ENCODE measurements around the gene RPL27A. TPM values are rescaled to one million over a fixed set of nuclear protein-coding genes. Genes with fewer than 3 reads are reported as not detected.

RPL27A gene
- total and polyA plus RNA-seq, 3 experiments from 2014 or later, result 1,148 to 3,471 (median 1,170) TPM

GRCh38 chr11:8729837-8730696 lies 47.5 kb downstream of the RPL27A start:
- Mint-ChIP-seq H3K4me1 (no peaks in the 10 kb centered on the region), H3K27ac (no peak overlapping the region), H3K36me3 (no peaks in the 10 kb centered on the region), H3K27me3 (peaks cover 0 to 6% of the 10 kb centered on the region in 2 donors), H3K4me3 (no peak overlapping the region), H3K9me3 (no peaks in the 10 kb centered on the region)
- ChIA-PET CTCF (no interaction called here), POLR2A (interaction anchor here (0.5 kb wide), 1 partner anchor 14 kb away, joined by 8 read pairs; no protein-coding TSS in a partner anchor)
- Histone ChIP-seq H3K27ac (ENCODE audit: low read depth, low read length) (no peak overlapping the region), H3K4me1 (ENCODE audit: insufficient read depth, low read length) (no peaks in the 10 kb centered on the region), H3K36me3 (ENCODE audit: insufficient read depth, low read length) (no peaks in the 10 kb centered on the region), H3K9me3 (ENCODE audit: low read length) (no peaks in the 10 kb centered on the region), H3K4me3 (ENCODE audit: low read length) (no peak overlapping the region), H3K27me3 (ENCODE audit: insufficient read depth, low read length, poor library complexity, severe bottlenecking) (no peaks in the 10 kb centered on the region)
- no peak for DNase-seq

- Histone ChIP-seq H3K27me3 (ENCODE audit: insufficient read depth, low read length, poor library complexity, severe bottlenecking) (no peaks in the 10 kb centered on the region), H3K27ac (ENCODE audit: low read depth, low read length) (no peak overlapping the region), H3K4me3 (ENCODE audit: low read length) (no peak overlapping the region), H3K9me3 (ENCODE audit: low read length) (no peaks in the 10 kb centered on the region), H3K4me1 (ENCODE audit: insufficient read depth, low read length) (no peaks in the 10 kb centered on the region), H3K36me3 (ENCODE audit: insufficient read depth, low read length) (no peaks in the 10 kb centered on the region)
- Mint-ChIP-seq H3K4me3 (no peak overlapping the region), H3K27me3 (peaks cover 0 to 6% of the 10 kb centered on the region in 2 donors), H3K27ac (no peak overlapping the region), H3K4me1 (no peaks in the 10 kb centered on the region), H3K9me3 (no peaks in the 10 kb centered on the region), H3K36me3 (no peaks in the 10 kb centered on the region)
- POLR2A ChIA-PET, result no interaction called here
- CTCF ChIA-PET, result no interaction called here
- no peak for DNase-seq
Observed at GRCh38 chr11:8730697-8731020, 48.1 kb downstream of the RPL27A start.

- H3K4me1 ChIP-seq (ENCODE audit: insufficient read depth, low read length), result no peaks in the 10 kb centered on the region
- no peak overlapping the region for H3K4me3 Mint-ChIP-seq
- ChIA-PET POLR2A (no interaction called here), CTCF (no interaction called here)
- no peak overlapping the region for H3K4me3 ChIP-seq (ENCODE audit: low read length)
- DNase-seq, result no peak
- H3K27me3 ChIP-seq (ENCODE audit: insufficient read depth, low read length, poor library complexity, severe bottlenecking), result no peaks in the 10 kb centered on the region
- no peaks in the 10 kb centered on the region for H3K36me3 ChIP-seq (ENCODE audit: insufficient read depth, low read length)
- H3K9me3 Mint-ChIP-seq, result no peaks in the 10 kb centered on the region
- no peaks in the 10 kb centered on the region for H3K9me3 ChIP-seq (ENCODE audit: low read length)
- no peaks in the 10 kb centered on the region for H3K4me1 Mint-ChIP-seq
- H3K27ac ChIP-seq (ENCODE audit: low read depth, low read length), result no peak overlapping the region
- H3K36me3 Mint-ChIP-seq, result no peaks in the 10 kb centered on the region
- H3K27ac Mint-ChIP-seq, result no peak overlapping the region
- H3K27me3 Mint-ChIP-seq, result peaks cover 0 to 6% of the 10 kb centered on the region in 2 donors
Observed at GRCh38 chr11:8731647-8732323, 49.2 kb downstream of the RPL27A start.

- ChIA-PET CTCF (no interaction called here), POLR2A (no interaction called here)
- Histone ChIP-seq H3K9me3 (ENCODE audit: low read length) (no peaks in the 10 kb centered on the region), H3K36me3 (ENCODE audit: insufficient read depth, low read length) (no peaks in the 10 kb centered on the region), H3K27me3 (ENCODE audit: insufficient read depth, low read length, poor library complexity, severe bottlenecking) (no peaks in the 10 kb centered on the region), H3K4me1 (ENCODE audit: insufficient read depth, low read length) (no peaks in the 10 kb centered on the region), H3K27ac (ENCODE audit: low read depth, low read length) (no peak overlapping the region), H3K4me3 (ENCODE audit: low read length) (no peak overlapping the region)
- H3K27me3 Mint-ChIP-seq, result peaks cover 0 to 6% of the 10 kb centered on the region in 2 donors
- H3K27ac Mint-ChIP-seq, result peak overlapping the region in 1 of 8 donors; percentile 86
- no peaks in the 10 kb centered on the region for H3K4me1 Mint-ChIP-seq
- DNase-seq, result no peak
- H3K36me3 Mint-ChIP-seq, result no peaks in the 10 kb centered on the region
- H3K4me3 Mint-ChIP-seq, result no peak overlapping the region
- H3K9me3 Mint-ChIP-seq, result no peaks in the 10 kb centered on the region
Observed at GRCh38 chr11:8732324-8732670, 49.7 kb downstream of the RPL27A start.

- Histone ChIP-seq H3K4me3 (ENCODE audit: low read length) (no peak overlapping the region), H3K27me3 (ENCODE audit: insufficient read depth, low read length, poor library complexity, severe bottlenecking) (no peaks in the 10 kb centered on the region), H3K4me1 (ENCODE audit: insufficient read depth, low read length) (no peaks in the 10 kb centered on the region), H3K36me3 (ENCODE audit: insufficient read depth, low read length) (no peaks in the 10 kb centered on the region), H3K9me3 (ENCODE audit: low read length) (no peaks in the 10 kb centered on the region), H3K27ac (ENCODE audit: low read depth, low read length) (no peak overlapping the region)
- H3K27me3 Mint-ChIP-seq, result peaks cover 0 to 6% of the 10 kb centered on the region in 2 donors
- CTCF ChIA-PET, result no interaction called here
- POLR2A ChIA-PET, result no interaction called here
- no peak overlapping the region for H3K27ac Mint-ChIP-seq
- no peaks in the 10 kb centered on the region for H3K36me3 Mint-ChIP-seq
- no peak for DNase-seq
- H3K9me3 Mint-ChIP-seq, result no peaks in the 10 kb centered on the region
- no peak overlapping the region for H3K4me3 Mint-ChIP-seq
- no peaks in the 10 kb centered on the region for H3K4me1 Mint-ChIP-seq
Observed at GRCh38 chr11:8732748-8733241, 50.2 kb downstream of the RPL27A start.

GRCh38 chr11:8733852-8734251 lies 51.3 kb downstream of the RPL27A start:
- no peaks in the 10 kb centered on the region for H3K4me1 Mint-ChIP-seq

GRCh38 chr11:8735094-8735493 lies 52.5 kb downstream of the RPL27A start:
- no peak overlapping the region for H3K27ac ChIP-seq (ENCODE audit: low read depth, low read length)

More at GRCh38 chr11:8733852-8734251, 51.3 kb downstream of the RPL27A start:
- Mint-ChIP-seq H3K4me3 (no peak overlapping the region), H3K27me3 (peaks cover 0 to 6% of the 10 kb centered on the region in 2 donors), H3K27ac (no peak overlapping the region), H3K36me3 (no peaks in the 10 kb centered on the region), H3K9me3 (no peaks in the 10 kb centered on the region)
- no peak for DNase-seq
- ChIA-PET CTCF (no interaction called here), POLR2A (no interaction called here)
- no peaks in the 10 kb centered on the region for H3K27me3 ChIP-seq (ENCODE audit: insufficient read depth, low read length, poor library complexity, severe bottlenecking)
- no peaks in the 10 kb centered on the region for H3K4me1 ChIP-seq (ENCODE audit: insufficient read depth, low read length)
- H3K27ac ChIP-seq (ENCODE audit: low read depth, low read length), result no peak overlapping the region
- H3K4me3 ChIP-seq (ENCODE audit: low read length), result no peak overlapping the region
- no peaks in the 10 kb centered on the region for H3K36me3 ChIP-seq (ENCODE audit: insufficient read depth, low read length)
- H3K9me3 ChIP-seq (ENCODE audit: low read length), result no peaks in the 10 kb centered on the region

GRCh38 chr11:8739309-8739793 lies 56.8 kb downstream of the RPL27A start:
- no peak overlapping the region for H3K4me3 Mint-ChIP-seq
- ChIA-PET POLR2A (no interaction called here), CTCF (no interaction called here)
- no peaks in the 10 kb centered on the region for H3K4me1 Mint-ChIP-seq
- no peaks in the 10 kb centered on the region for H3K9me3 Mint-ChIP-seq
- Histone ChIP-seq H3K4me3 (ENCODE audit: low read length) (no peak overlapping the region), H3K36me3 (ENCODE audit: insufficient read depth, low read length) (no peaks in the 10 kb centered on the region), H3K4me1 (ENCODE audit: insufficient read depth, low read length) (no peaks in the 10 kb centered on the region), H3K27me3 (ENCODE audit: insufficient read depth, low read length, poor library complexity, severe bottlenecking) (no peaks in the 10 kb centered on the region), H3K9me3 (ENCODE audit: low read length) (no peaks in the 10 kb centered on the region), H3K27ac (ENCODE audit: low read depth, low read length) (no peak overlapping the region)
- H3K36me3 Mint-ChIP-seq, result no peaks in the 10 kb centered on the region
- DNase-seq, result no peak
- H3K27me3 Mint-ChIP-seq, result no peaks in the 10 kb centered on the region
- no peak overlapping the region for H3K27ac Mint-ChIP-seq

More at GRCh38 chr11:8735094-8735493, 52.5 kb downstream of the RPL27A start:
- no peaks in the 10 kb centered on the region for H3K27me3 ChIP-seq (ENCODE audit: insufficient read depth, low read length, poor library complexity, severe bottlenecking)
- H3K4me3 ChIP-seq (ENCODE audit: low read length), result no peak overlapping the region
- H3K9me3 Mint-ChIP-seq, result no peaks in the 10 kb centered on the region
- POLR2A ChIA-PET, result no interaction called here
- peak overlapping the region in 1 of 8 donors; percentile 8 for H3K27ac Mint-ChIP-seq
- H3K4me1 ChIP-seq (ENCODE audit: insufficient read depth, low read length), result no peaks in the 10 kb centered on the region
- H3K36me3 Mint-ChIP-seq, result no peaks in the 10 kb centered on the region
- no peak overlapping the region for H3K4me3 Mint-ChIP-seq
- H3K4me1 Mint-ChIP-seq, result no peaks in the 10 kb centered on the region
- H3K36me3 ChIP-seq (ENCODE audit: insufficient read depth, low read length), result no peaks in the 10 kb centered on the region
- no peaks in the 10 kb centered on the region for H3K27me3 Mint-ChIP-seq
- no peak for DNase-seq
- H3K9me3 ChIP-seq (ENCODE audit: low read length), result no peaks in the 10 kb centered on the region
- CTCF ChIA-PET, result no interaction called here
